Stomach (tissue), 9 donors: ENCODE measurements around the gene PALD1. TPM values are rescaled to one million over a fixed set of nuclear protein-coding genes. Genes with fewer than 3 reads are reported as not detected.

Experiments used
- DNase-seq, 2 donors: peaks; one replicate each; pipeline versions ENCODE4 v3.0.0 to v3.0.0-alpha.2; 2013 to 2019
- H3K27ac ChIP-seq, 5 donors: fragments of 200-600 bp in 4 of 5; sonication (generic) in 4 of 5; one replicate each; pipeline ENCODE4 v1.5.1; 2013 to 2019; ENCODE audit warnings: mild to moderate bottlenecking in 1 of 5, moderate library complexity in 1 of 5
- H3K27me3 ChIP-seq, 3 donors: fragments of 200-600 bp; sonication (generic); one replicate each; pipeline ENCODE4 v1.5.1; 2017 to 2019; ENCODE audit warnings: mixed run types in 1 of 3
- H3K36me3 ChIP-seq, 4 donors: fragments of 200-600 bp; sonication (generic); 1 replicate in 3 of 4; 2 replicates in 1 of 4; pipeline ENCODE4 v1.5.1; 2016 to 2019
- H3K4me1 ChIP-seq, 4 donors: fragments of 200-600 bp; sonication (generic); one replicate each; pipeline ENCODE4 v1.5.1; 2016 to 2019
- H3K4me3 ChIP-seq, 4 donors: fragments of 200-600 bp; sonication (generic) in 3 of 4; one replicate each; pipeline ENCODE4 v1.5.1; 2016 to 2019; ENCODE audit warnings: mild to moderate bottlenecking in 1 of 4
- H3K9me3 ChIP-seq, 4 donors: fragments of 200-600 bp; sonication (generic); one replicate each; pipeline ENCODE4 v1.5.1; 2016 to 2019
- EP300 ChIP-seq: sonication (generic); formaldehyde crosslinking; IDR thresholded peaks from one replicate; pipeline ENCODE4 v1.6.1; 2017; ENCODE audit warnings: antibody characterized with exemption
- POLR2A ChIP-seq, 4 donors: fragments of 450-650 bp; IDR thresholded peaks; one replicate each; pipeline ENCODE4 v1.6.1; 2016; ENCODE audit warnings: antibody characterized with exemption in 4 of 4, control low read depth in 2 of 4, mild to moderate bottlenecking in 1 of 4, moderate library complexity in 1 of 4
- POLR2AphosphoS5 ChIP-seq, 3 donors: sonication (generic); formaldehyde crosslinking; IDR thresholded peaks; one replicate each; pipeline ENCODE4 v1.6.1; 2016; ENCODE audit warnings: antibody characterized with exemption in 3 of 3
- WGBS, 5 donors: extraction: QIAGEN DNeasy Blood & Tissue Kit in 3 of 5; methylation state at CpG; one replicate each; pipeline versions ENCODE4 v1.1.5 to v1.1.7; 2013 to 2018; 5-methylcytosine and 5-hydroxymethylcytosine counted together
- intact Hi-C: fragments of 100-400 bp; cut with DNase I; formaldehyde crosslinking; loops from one replicate; pipeline ENCODE4 v1.15.1; 2023; ENCODE audit warnings: low total_unique reads
- polyA plus RNA-seq, 3 donors: library from polyadenylated mRNA; stranded (reverse); fragments of 200-250 nt; gene quantifications; one replicate each; pipeline ENCODE4 v1.2.3, GENCODE V29; 2013
- total RNA-seq, 5 donors: library from RNA; depleted of rRNA; stranded (reverse); fragments of >200 nt; gene quantifications; one replicate each; pipeline versions ENCODE4 v1.1.0 to v1.2.3, GENCODE V29; 2014 to 2016
- TF ChIP-seq, protein P1 (sequence below), 7 experiments: fragments of 450-650 bp in 4 of 7; fragments of 200-600 bp in 3 of 7; sonication (generic) in 3 of 7; IDR thresholded peaks; one replicate each; pipeline ENCODE4 v1.5.1; 2016 to 2019; ENCODE audit warnings: antibody characterized with exemption in 7 of 7, control low read depth in 2 of 7, mild to moderate bottlenecking in 1 of 7
- donor health status: healthy with polysubstance abuse.
- donor health status: Bipolar disorder and iron deficiency.
- donor health status: healthy.

The PALD1 gene
- total and polyA plus RNA-seq, 8 donors: 2.4 to 25.1 (median 4.0) TPM

DNA sequence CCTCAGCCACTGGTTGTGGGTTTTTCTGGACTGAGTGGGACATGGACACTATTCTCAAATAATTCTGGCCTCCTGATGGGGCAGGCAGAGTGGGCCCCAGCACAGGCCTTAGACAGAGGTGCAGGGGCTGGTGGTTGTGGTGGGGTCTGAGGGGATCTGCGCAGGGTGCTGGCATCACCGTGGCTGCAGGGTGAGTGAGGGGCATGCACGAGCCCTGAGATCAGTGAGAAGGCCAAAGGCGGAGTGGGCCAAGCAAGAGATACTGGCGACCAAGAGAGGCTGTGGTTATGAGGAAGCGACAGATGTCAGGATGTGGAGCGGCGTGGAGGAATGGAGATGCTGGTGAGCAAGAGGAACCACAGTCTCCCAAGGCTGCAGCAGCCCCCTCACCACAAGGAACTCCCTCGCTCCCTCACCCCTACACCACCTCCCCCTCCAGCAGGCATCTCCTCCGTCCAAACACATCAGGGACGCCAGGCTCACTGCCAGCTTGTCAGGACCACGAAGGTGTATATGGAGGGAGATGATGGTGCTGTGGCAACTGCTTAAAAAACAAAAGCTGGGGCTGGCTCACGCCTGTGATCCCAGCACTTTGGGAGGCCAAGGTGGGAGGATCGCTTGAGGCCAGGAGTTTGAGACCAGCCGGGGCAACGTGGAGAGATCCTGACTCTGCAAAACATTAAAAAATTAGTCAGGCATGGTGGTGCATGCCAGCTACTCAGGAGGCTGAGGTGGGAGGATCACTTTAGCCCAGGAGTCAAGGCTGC is 114.4 kb downstream of the PALD1 start:
- Histone ChIP-seq H3K27ac (no peak overlapping the region), H3K4me1 (peaks cover 0 to 8% (median 4%) of the 10 kb centered on the region in 4 donors), H3K27me3 (peaks cover 0 to 4% (median 0%) of the 10 kb centered on the region in 3 donors), H3K4me3 (no peak overlapping the region), H3K9me3 (no peaks in the 10 kb centered on the region), H3K36me3 (no peaks in the 10 kb centered on the region)
- 77 to 84% (median 78%) methylated on average over 16 of the region's 16 CpGs for WGBS, 5 donors
- intact Hi-C loops: no loop called here
- no peak for DNase-seq
- TF ChIP-seq POLR2A (IDR thresholded peaks at IDR 0.05) (no peak), POLR2AphosphoS5 (IDR thresholded peaks at IDR 0.05) (no peak), EP300 (no peak)
- TF ChIP-seq, protein P1, sequence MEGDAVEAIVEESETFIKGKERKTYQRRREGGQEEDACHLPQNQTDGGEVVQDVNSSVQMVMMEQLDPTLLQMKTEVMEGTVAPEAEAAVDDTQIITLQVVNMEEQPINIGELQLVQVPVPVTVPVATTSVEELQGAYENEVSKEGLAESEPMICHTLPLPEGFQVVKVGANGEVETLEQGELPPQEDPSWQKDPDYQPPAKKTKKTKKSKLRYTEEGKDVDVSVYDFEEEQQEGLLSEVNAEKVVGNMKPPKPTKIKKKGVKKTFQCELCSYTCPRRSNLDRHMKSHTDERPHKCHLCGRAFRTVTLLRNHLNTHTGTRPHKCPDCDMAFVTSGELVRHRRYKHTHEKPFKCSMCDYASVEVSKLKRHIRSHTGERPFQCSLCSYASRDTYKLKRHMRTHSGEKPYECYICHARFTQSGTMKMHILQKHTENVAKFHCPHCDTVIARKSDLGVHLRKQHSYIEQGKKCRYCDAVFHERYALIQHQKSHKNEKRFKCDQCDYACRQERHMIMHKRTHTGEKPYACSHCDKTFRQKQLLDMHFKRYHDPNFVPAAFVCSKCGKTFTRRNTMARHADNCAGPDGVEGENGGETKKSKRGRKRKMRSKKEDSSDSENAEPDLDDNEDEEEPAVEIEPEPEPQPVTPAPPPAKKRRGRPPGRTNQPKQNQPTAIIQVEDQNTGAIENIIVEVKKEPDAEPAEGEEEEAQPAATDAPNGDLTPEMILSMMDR (IDR thresholded peaks at IDR 0.05): no peak

DNA sequence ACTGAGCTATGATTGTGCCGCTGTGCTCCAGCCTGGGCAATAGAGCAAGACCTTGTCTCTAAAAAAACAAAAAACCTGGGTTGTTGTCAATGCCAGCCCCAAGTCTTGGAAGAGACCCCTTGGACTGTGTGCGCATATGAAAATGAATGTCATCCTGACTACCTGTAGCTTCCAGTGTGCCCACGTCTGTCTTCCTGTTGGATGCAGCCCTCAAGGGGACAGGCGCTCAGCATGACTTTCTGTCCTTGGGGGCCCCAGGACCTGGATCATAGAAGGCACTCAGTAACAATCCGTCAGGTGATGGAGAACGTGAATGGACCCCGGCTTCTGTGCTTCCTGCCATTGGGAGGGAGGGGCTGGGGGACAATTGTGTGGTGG is 114.9 kb downstream of the PALD1 start:
- Histone ChIP-seq H3K27me3 (peaks cover 0 to 4% (median 0%) of the 10 kb centered on the region in 3 donors), H3K4me3 (no peak overlapping the region), H3K9me3 (no peaks in the 10 kb centered on the region), H3K4me1 (peaks cover 0 to 8% (median 2%) of the 10 kb centered on the region in 4 donors), H3K27ac (no peak overlapping the region), H3K36me3 (no peaks in the 10 kb centered on the region)
- intact Hi-C loops: no loop called here
- no peak for DNase-seq
- TF ChIP-seq POLR2AphosphoS5 (IDR thresholded peaks at IDR 0.05): no peak
- no peak for TF ChIP-seq POLR2A (IDR thresholded peaks at IDR 0.05)
- TF ChIP-seq, protein P1 (IDR thresholded peaks at IDR 0.05): no peak
- TF ChIP-seq EP300: no peak
- 78 to 98% (median 86%) methylated on average over 7 of the region's 7 CpGs for WGBS, 5 donors

DNA sequence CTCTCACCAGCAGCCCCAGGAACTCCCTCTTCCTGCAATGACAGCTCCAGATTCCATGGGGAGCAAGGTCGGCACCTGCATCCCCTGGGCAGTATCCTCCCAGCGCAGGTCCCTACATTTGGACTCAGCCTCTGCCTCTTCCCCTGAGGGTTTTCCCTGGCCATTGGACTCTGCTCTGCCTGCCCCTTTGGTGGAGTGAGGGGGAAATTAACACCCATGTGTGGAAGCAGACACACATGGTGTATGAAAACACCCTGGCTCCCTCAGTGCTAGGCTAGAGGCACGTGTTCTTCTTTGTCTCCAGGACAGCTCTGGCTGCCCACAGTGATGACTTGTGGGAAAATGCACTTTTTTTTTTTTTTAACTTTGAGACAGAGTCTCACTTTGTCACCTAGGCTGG is 115.6 kb downstream of the PALD1 start:
- H3K27me3 ChIP-seq: peaks cover 0 to 4% (median 0%) of the 10 kb centered on the region in 3 donors
- DNase-seq: no peak
- no peaks in the 10 kb centered on the region for H3K36me3 ChIP-seq
- intact Hi-C loops: no loop called here
- no peaks in the 10 kb centered on the region for H3K9me3 ChIP-seq
- H3K27ac ChIP-seq: no peak overlapping the region
- no peak overlapping the region for H3K4me3 ChIP-seq
- TF ChIP-seq POLR2A (IDR thresholded peaks at IDR 0.05) (no peak), EP300 (no peak)
- TF ChIP-seq, protein P1 (IDR thresholded peaks at IDR 0.05): no peak
- WGBS, 5 donors: 82 to 89% (median 84%) methylated on average over 3 of the region's 3 CpGs
- peaks cover 0 to 8% (median 2%) of the 10 kb centered on the region in 4 donors for H3K4me1 ChIP-seq

DNA sequence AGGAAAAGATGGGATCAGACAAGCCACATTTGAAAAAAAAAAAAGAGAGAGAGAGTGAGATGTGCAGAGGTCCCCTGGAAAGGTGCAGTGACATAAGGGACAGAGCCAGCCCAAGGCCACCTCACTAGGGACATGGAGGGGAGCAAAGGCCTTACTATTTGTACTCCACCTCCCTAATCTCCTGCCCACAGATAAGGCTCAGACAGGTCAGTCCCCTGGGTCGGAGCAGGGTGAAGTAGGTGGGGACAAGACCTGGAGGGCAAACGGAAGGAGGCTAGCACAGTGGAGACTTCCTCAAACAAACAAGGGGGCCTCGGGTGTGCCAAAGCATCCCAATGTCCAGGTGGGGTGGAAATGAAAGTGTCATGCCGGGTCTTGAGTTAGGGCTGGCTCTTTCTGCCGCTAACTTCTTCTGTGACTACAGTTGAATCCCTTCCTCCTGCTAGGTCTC is 117.0 kb downstream of the PALD1 start:
- Histone ChIP-seq H3K4me1 (peaks cover 0 to 5% (median 0%) of the 10 kb centered on the region in 4 donors), H3K4me3 (no peak overlapping the region), H3K27me3 (peaks cover 0 to 4% (median 0%) of the 10 kb centered on the region in 3 donors), H3K27ac (no peak overlapping the region), H3K36me3 (no peaks in the 10 kb centered on the region), H3K9me3 (no peaks in the 10 kb centered on the region)
- 56 to 83% (median 63%) methylated on average over 5 of the region's 5 CpGs for WGBS, 5 donors
- no peak for TF ChIP-seq POLR2AphosphoS5 (IDR thresholded peaks at IDR 0.05)
- TF ChIP-seq EP300: no peak
- TF ChIP-seq, protein P1 (IDR thresholded peaks at IDR 0.05): no peak
- TF ChIP-seq POLR2A (IDR thresholded peaks at IDR 0.05): no peak
- intact Hi-C loops: no loop called here
- no peak for DNase-seq
